Measurements from ENCODE around the gene MS4A1. TPM values are rescaled to one million over a fixed set of nuclear protein-coding genes. Genes with fewer than 3 reads are reported as not detected.

MS4A1 gene
- total and polyA plus RNA-seq, 2 of the 4 experiments (the other 2 are of a cell fraction), result not detected

- intact Hi-C loops (cut with micrococcal nuclease) (no loop called here), dilution Hi-C loops (cut with HindIII; ENCODE audit: low sequenced_read_pairs, unreplicated experiment) (no loop called here), in situ Hi-C loops (cut with MboI; ENCODE audit: low sequenced_read_pairs) (no loop called here)
- Histone ChIP-seq H2BK120ac (ENCODE audit: low read depth, low read length) (no peak overlapping the region), H2AFZ (replicated peaks; ENCODE audit: low read length, poor library complexity) (no peak overlapping the region), H3K23ac (ENCODE audit: low read depth, low read length) (no peak overlapping the region), H3K4me3 (ENCODE audit: insufficient read depth, low read depth, low read length) (no peak overlapping the region), H3K36me3 (ENCODE audit: control insufficient read depth, insufficient read depth, low read length) (no peaks in the 10 kb centered on the region), H2AK9ac (replicated peaks; ENCODE audit: low read depth, low read length, poor library complexity) (no peak overlapping the region), H4K5ac (ENCODE audit: low read depth, low read length) (no peak overlapping the region), H3K18ac (ENCODE audit: low read depth, low read length) (no peak overlapping the region), H3K79me1 (ENCODE audit: low read depth in 1 of 2, low read length in 2 of 2) (no peaks in the 10 kb centered on the region), H2BK5ac (ENCODE audit: low read depth, low read length, poor library complexity, severe bottlenecking) (no peak overlapping the region), H3K4ac (ENCODE audit: low read depth, low read length) (no peak overlapping the region), H3K27me3 (ENCODE audit: control insufficient read depth, insufficient read depth, low read length) (no peaks in the 10 kb centered on the region), H3K56ac (ENCODE audit: extremely low read depth, insufficient read depth, low read length) (no peak overlapping the region), H3K9me3 (ENCODE audit: control insufficient read depth, insufficient read depth, low read length) (no peaks in the 10 kb centered on the region), H3K4me1 (ENCODE audit: control insufficient read depth, insufficient read depth, low read length) (no peaks in the 10 kb centered on the region), H2BK15ac (ENCODE audit: low read depth, low read length) (no peak overlapping the region), H3K14ac (replicated peaks; ENCODE audit: low read depth, low read length) (no peak overlapping the region), H4K8ac (ENCODE audit: low read depth in 2 of 2, low read length in 2 of 2) (no peak overlapping the region), H3K4me2 (ENCODE audit: low read depth, low read length) (no peak overlapping the region), H4K91ac (ENCODE audit: insufficient read depth, low read depth, low read length) (no peak overlapping the region), H2AK5ac (ENCODE audit: low read depth, low read length) (no peak overlapping the region), H3K9me1 (ENCODE audit: insufficient read depth, low read length) (no peaks in the 10 kb centered on the region), H3K27ac (ENCODE audit: insufficient read depth, low read length) (no peak overlapping the region), H3K9ac (ENCODE audit: low read depth, low read length) (no peak overlapping the region), H4K20me1 (ENCODE audit: insufficient read depth, low read length) (no peaks in the 10 kb centered on the region), H2BK20ac (ENCODE audit: low read depth, low read length) (no peak overlapping the region)
- TF ChIP-seq MAZ (IDR thresholded peaks at IDR 0.05; ENCODE audit: borderline replicate concordance, low read depth, low read length) (no peak), FOS (IDR thresholded peaks at IDR 0.05; ENCODE audit: low read depth, low read length) (no peak), NFE2L2 (IDR thresholded peaks at IDR 0.05; ENCODE audit: low read depth, low read length) (no peak)
- ATAC-seq (ENCODE audit: low read depth), result no peak
- CTCF ChIA-PET, result no interaction called here
- no peak for DNase-seq
- BruUV-seq (replicated peaks), result no TSS peak
- POLR2A ChIA-PET (ENCODE audit: unreplicated experiment), result no interaction called here
Measured at GRCh38 chr11:60447070-60447469, 8.6 kb upstream of the MS4A1 start.
